Prostate gland (tissue), 2 donors: ENCODE results near the gene CCDC195.

ENCODE experiments used
- POLR2A ChIP-seq: fragments of 450-650 bp; IDR thresholded peaks from one replicate; pipeline ENCODE4 v1.6.1; 2016; ENCODE audit warnings: antibody characterized with exemption, mild to moderate bottlenecking
- TF ChIP-seq, protein P1 (sequence below), 4 experiments: fragments of 200-600 bp in 2 of 4; fragments of 450-650 bp in 2 of 4; sonication (generic) in 2 of 4; IDR thresholded peaks; 1 replicate in 3 of 4; 2 replicates in 1 of 4; pipeline ENCODE4 v1.5.1; 2016 to 2019; ENCODE audit warnings: antibody characterized with exemption in 4 of 4, mild to moderate bottlenecking in 2 of 4, moderate library complexity in 2 of 4

DNA sequence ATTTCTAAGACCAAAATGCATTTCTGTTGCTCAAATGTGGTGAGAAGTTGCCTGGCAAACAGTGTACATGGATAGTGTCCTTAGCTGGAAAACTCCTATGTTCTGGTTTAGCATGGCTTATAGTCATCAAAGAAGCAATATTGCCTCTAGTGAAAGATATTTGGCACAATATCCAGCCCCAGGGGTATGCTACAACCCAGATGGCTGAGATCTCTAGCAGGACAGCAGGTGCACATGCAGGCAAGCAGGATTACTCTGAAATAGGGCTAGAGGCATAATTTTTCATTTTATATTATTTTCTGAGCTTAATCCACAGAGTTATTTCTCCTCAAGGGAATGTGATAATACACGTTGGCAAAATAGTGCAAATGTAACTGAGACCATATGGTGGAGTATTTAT lies 34.0 kb downstream of the CCDC195 start:
- TF ChIP-seq, protein P1, sequence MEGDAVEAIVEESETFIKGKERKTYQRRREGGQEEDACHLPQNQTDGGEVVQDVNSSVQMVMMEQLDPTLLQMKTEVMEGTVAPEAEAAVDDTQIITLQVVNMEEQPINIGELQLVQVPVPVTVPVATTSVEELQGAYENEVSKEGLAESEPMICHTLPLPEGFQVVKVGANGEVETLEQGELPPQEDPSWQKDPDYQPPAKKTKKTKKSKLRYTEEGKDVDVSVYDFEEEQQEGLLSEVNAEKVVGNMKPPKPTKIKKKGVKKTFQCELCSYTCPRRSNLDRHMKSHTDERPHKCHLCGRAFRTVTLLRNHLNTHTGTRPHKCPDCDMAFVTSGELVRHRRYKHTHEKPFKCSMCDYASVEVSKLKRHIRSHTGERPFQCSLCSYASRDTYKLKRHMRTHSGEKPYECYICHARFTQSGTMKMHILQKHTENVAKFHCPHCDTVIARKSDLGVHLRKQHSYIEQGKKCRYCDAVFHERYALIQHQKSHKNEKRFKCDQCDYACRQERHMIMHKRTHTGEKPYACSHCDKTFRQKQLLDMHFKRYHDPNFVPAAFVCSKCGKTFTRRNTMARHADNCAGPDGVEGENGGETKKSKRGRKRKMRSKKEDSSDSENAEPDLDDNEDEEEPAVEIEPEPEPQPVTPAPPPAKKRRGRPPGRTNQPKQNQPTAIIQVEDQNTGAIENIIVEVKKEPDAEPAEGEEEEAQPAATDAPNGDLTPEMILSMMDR (IDR thresholded peaks at IDR 0.05) = no peak
- TF ChIP-seq POLR2A = no peak
